Immature natural killer cell (primary cell): Measurements from ENCODE around the gene CCDC142. TPM values are rescaled to one million over a fixed set of nuclear protein-coding genes. Genes with fewer than 3 reads are reported as not detected.
A peak's percentile ranks its signal among the peaks of the same experiment; 100 is the strongest.
"Not testable (repeated sequence)": the region's sequence is repeated elsewhere in the genome, so short reads cannot be mapped to it uniquely, and the experiment has no call there.

ENCODE experiments used
- DNase-seq, 3 donors: peaks; one replicate each; pipeline ENCODE4 v3.0.0; 2022; ENCODE audit warnings: mixed read lengths in 1 of 3
- H3K27ac Mint-ChIP-seq, 6 donors: one replicate each; pipeline ENCODE4 v1.8.0; 2020; ENCODE audit warnings: mixed read lengths in 6 of 6, mild to moderate bottlenecking in 5 of 6, inconsistent platforms in 4 of 6, moderate library complexity in 3 of 6
- H3K27me3 Mint-ChIP-seq, 3 donors: one replicate each; pipeline ENCODE4 v1.8.0; 2020 to 2021; ENCODE audit warnings: low read depth in 3 of 3, mild to moderate bottlenecking in 3 of 3, mixed read lengths in 3 of 3, moderate library complexity in 3 of 3, inconsistent platforms in 1 of 3
- H3K36me3 Mint-ChIP-seq, 3 donors: one replicate each; pipeline ENCODE4 v1.8.0; 2020; ENCODE audit warnings: mixed read lengths in 3 of 3, inconsistent platforms in 2 of 3, mild to moderate bottlenecking in 2 of 3
- H3K4me1 Mint-ChIP-seq, 2 donors: one replicate each; pipeline ENCODE4 v1.8.0; 2020; ENCODE audit warnings: inconsistent platforms in 2 of 2, mild to moderate bottlenecking in 2 of 2, mixed read lengths in 2 of 2, moderate library complexity in 1 of 2
- H3K4me3 Mint-ChIP-seq, 5 donors: one replicate each; pipeline ENCODE4 v1.8.0; 2020; ENCODE audit warnings: mild to moderate bottlenecking in 5 of 5, mixed read lengths in 5 of 5, inconsistent platforms in 3 of 5, moderate library complexity in 3 of 5
- H3K9me3 Mint-ChIP-seq, 6 donors: one replicate each; pipeline ENCODE4 v1.8.0; 2020; ENCODE audit warnings: mild to moderate bottlenecking in 6 of 6, mixed read lengths in 6 of 6, inconsistent platforms in 4 of 6, moderate library complexity in 3 of 6
- polyA plus RNA-seq, 3 donors: library from polyadenylated mRNA; unstranded; fragments of 300-500 nt; fragmentation: Illumina TruSeq; gene quantifications; one replicate each; pipeline ENCODE4 v1.2.3, GENCODE V29; 2021

CCDC142 gene
- polyA plus RNA-seq, 3 donors from 2014 or later = 4.1 to 16.6 (median 4.4) TPM

- H3K4me3 Mint-ChIP-seq = peak overlapping the region in 1 of 5 donors; percentile 21
These were observed 21.4 kb downstream of the CCDC142 start for GRCh38 chr2:74461187-74462053.

GRCh38 chr2:74460187-74460586 lies 22.6 kb downstream of the CCDC142 start:
- Mint-ChIP-seq H3K4me3 (peak overlapping the region; percentile 40 to 99 (median 94)), H3K27me3 (peaks cover 15 to 26% (median 20%) of the 10 kb centered on the region in 3 donors), H3K27ac (peak overlapping the region in 4 of 6 donors; percentile 39 to 68 (median 50)), H3K4me1 (peaks cover 62 to 64% of the 10 kb centered on the region in 2 donors)
- not testable (repeated sequence) for DNase-seq, H3K36me3 Mint-ChIP-seq, H3K9me3 Mint-ChIP-seq

More at GRCh38 chr2:74461187-74462053, 21.4 kb downstream of the CCDC142 start:
- Mint-ChIP-seq H3K9me3 (no peaks in the 10 kb centered on the region), H3K36me3 (no peaks in the 10 kb centered on the region), H3K27ac (peak overlapping the region in 2 of 6 donors; percentile 13 to 14), H3K4me1 (peaks cover 60 to 62% of the 10 kb centered on the region in 2 donors), H3K27me3 (peaks cover 25 to 33% (median 27%) of the 10 kb centered on the region in 3 donors)
- DNase-seq = no peak

- not testable (repeated sequence) for H3K36me3 Mint-ChIP-seq, H3K9me3 Mint-ChIP-seq, DNase-seq
- H3K27me3 Mint-ChIP-seq = peaks cover 20 to 29% (median 23%) of the 10 kb centered on the region in 3 donors
- peak overlapping the region; percentile 89 to 99 (median 94) for H3K4me3 Mint-ChIP-seq
- H3K4me1 Mint-ChIP-seq = peaks cover 66 to 69% of the 10 kb centered on the region in 2 donors
- peak overlapping the region; percentile 87 to 100 (median 99) for H3K27ac Mint-ChIP-seq
These were observed 23.2 kb downstream of the CCDC142 start for GRCh38 chr2:74459503-74460118.

GRCh38 chr2:74458938-74459363 lies 23.8 kb downstream of the CCDC142 start:
- Mint-ChIP-seq H3K27ac (peak overlapping the region; percentile 87 to 100 (median 99)), H3K27me3 (peaks cover 21 to 34% (median 24%) of the 10 kb centered on the region in 3 donors), H3K36me3 (no peaks in the 10 kb centered on the region), H3K4me1 (peaks cover 64 to 69% of the 10 kb centered on the region in 2 donors), H3K9me3 (peaks cover 0 to 2% (median 0%) of the 10 kb centered on the region in 6 donors), H3K4me3 (peak overlapping the region; percentile 89 to 99 (median 94))
- DNase-seq = no peak

- no peaks in the 10 kb centered on the region for H3K36me3 Mint-ChIP-seq
- peaks cover 0 to 2% (median 0%) of the 10 kb centered on the region in 6 donors for H3K9me3 Mint-ChIP-seq
- peak within 1 kb of the TSS; percentile 89 to 99 (median 94) for H3K4me3 Mint-ChIP-seq
- H3K27ac Mint-ChIP-seq = peak within 1 kb of the TSS; percentile 87 to 100 (median 99)
- peaks cover 21 to 33% (median 24%) of the 10 kb centered on the region in 3 donors for H3K27me3 Mint-ChIP-seq
- peak; percentile 100 for DNase-seq
- H3K4me1 Mint-ChIP-seq = peaks cover 62 to 69% of the 10 kb centered on the region in 2 donors
These were observed 24.5 kb downstream of the CCDC142 start, which contains the start of gene WBP1 for GRCh38 chr2:74458132-74458937. TSS of gene WBP1 (plus strand) at chr2:74458438. CDS start at chr2:74458603, 165 bp downstream.

- Mint-ChIP-seq H3K27me3 (peaks cover 23 to 31% (median 24%) of the 10 kb centered on the region in 3 donors), H3K4me1 (peaks cover 63 to 69% of the 10 kb centered on the region in 2 donors), H3K27ac (peak overlapping the region; percentile 87 to 100 (median 99)), H3K4me3 (peak overlapping the region; percentile 89 to 99 (median 94)), H3K36me3 (no peaks in the 10 kb centered on the region), H3K9me3 (peaks cover 0 to 2% (median 0%) of the 10 kb centered on the region in 6 donors)
- DNase-seq = peak; percentile 85 to 88 (median 88)
These were observed 25.2 kb downstream of the CCDC142 start for GRCh38 chr2:74457549-74458131.

- Mint-ChIP-seq H3K4me3 (peak overlapping the region; percentile 89 to 99 (median 94)), H3K27ac (peak overlapping the region; percentile 87 to 100 (median 98)), H3K27me3 (peaks cover 28 to 35% (median 28%) of the 10 kb centered on the region in 3 donors), H3K36me3 (no peaks in the 10 kb centered on the region), H3K4me1 (peaks cover 68 to 74% of the 10 kb centered on the region in 2 donors), H3K9me3 (peaks cover 0 to 2% (median 0%) of the 10 kb centered on the region in 6 donors)
- no peak for DNase-seq
These were observed 25.7 kb downstream of the CCDC142 start for GRCh38 chr2:74457129-74457548.

- Mint-ChIP-seq H3K9me3 (peaks cover 0 to 2% (median 0%) of the 10 kb centered on the region in 6 donors), H3K36me3 (no peaks in the 10 kb centered on the region), H3K27ac (peak within 1 kb of the TSS; percentile 87 to 100 (median 98)), H3K4me3 (peak within 1 kb of the TSS; percentile 89 to 99 (median 94)), H3K27me3 (peaks cover 28 to 37% (median 31%) of the 10 kb centered on the region in 3 donors), H3K4me1 (peaks cover 73 to 78% of the 10 kb centered on the region in 2 donors)
- peak; percentile 97 to 98 (median 98) for DNase-seq
These were observed 27.9 kb downstream of the CCDC142 start, which contains the start of gene INO80B for GRCh38 chr2:74454654-74455511. TSS of gene INO80B (plus strand) at chr2:74455087. CDS start at chr2:74455117, 30 bp downstream.

GRCh38 chr2:74450570-74451190 lies 32.1 kb downstream of the CCDC142 start:
- H3K4me3 Mint-ChIP-seq = peak overlapping the region in 1 of 5 donors; percentile 43
- peaks cover 0 to 2% (median 0%) of the 10 kb centered on the region in 6 donors for H3K9me3 Mint-ChIP-seq
- H3K36me3 Mint-ChIP-seq = no peaks in the 10 kb centered on the region
- peak overlapping the region; percentile 29 to 99 (median 92) for H3K27ac Mint-ChIP-seq
- no peak for DNase-seq
- peaks cover 14 to 17% (median 15%) of the 10 kb centered on the region in 3 donors for H3K27me3 Mint-ChIP-seq
- peaks cover 37 to 38% of the 10 kb centered on the region in 2 donors for H3K4me1 Mint-ChIP-seq

- Mint-ChIP-seq H3K4me1 (peaks cover 22% of the 10 kb centered on the region in 2 donors), H3K27me3 (peaks cover 8 to 12% (median 10%) of the 10 kb centered on the region in 3 donors), H3K36me3 (no peaks in the 10 kb centered on the region), H3K9me3 (no peaks in the 10 kb centered on the region), H3K27ac (peak overlapping the region in 3 of 6 donors; percentile 51 to 83 (median 61)), H3K4me3 (no peak overlapping the region)
- no peak for DNase-seq
These were observed 34.0 kb downstream of the CCDC142 start for GRCh38 chr2:74448771-74449170.

- peak overlapping the region in 1 of 6 donors; percentile 63 for H3K27ac Mint-ChIP-seq
- no peaks in the 10 kb centered on the region for H3K36me3 Mint-ChIP-seq
- no peak overlapping the region for H3K4me3 Mint-ChIP-seq
- peaks cover 10 to 11% of the 10 kb centered on the region in 2 donors for H3K4me1 Mint-ChIP-seq
- DNase-seq = no peak
- no peaks in the 10 kb centered on the region for H3K9me3 Mint-ChIP-seq
- peaks cover 4 to 11% (median 8%) of the 10 kb centered on the region in 3 donors for H3K27me3 Mint-ChIP-seq
These were observed 35.4 kb downstream of the CCDC142 start for GRCh38 chr2:74447230-74447999.
